Measurements from ENCODE around the gene RASA3. TPM values are rescaled to one million over a fixed set of nuclear protein-coding genes. Genes with fewer than 3 reads are reported as not detected.
"Not testable (repeated sequence)": the region's sequence is repeated elsewhere in the genome, so short reads cannot be mapped to it uniquely, and the experiment has no call there.

Gene RASA3
- total RNA-seq, 2 donors from 2014 or later, result 39.4 to 44.1 TPM

- peak overlapping the region in 1 of 2 donors; percentile 73 for H3K27ac Mint-ChIP-seq
- peaks cover 15 to 16% of the 10 kb centered on the region in 2 donors for H3K36me3 Mint-ChIP-seq
These were observed 137.3 kb downstream of the RASA3 start for GRCh38 chr13:113995051-113995601.

GRCh38 chr13:113992276-113993005 is 140.0 kb downstream of the RASA3 start:
- peaks cover 16 to 28% of the 10 kb centered on the region in 2 donors for H3K36me3 Mint-ChIP-seq
- peaks cover 8 to 12% of the 10 kb centered on the region in 2 donors for H3K9me3 Mint-ChIP-seq
- DNase-seq (ENCODE audit: low spot score in 2 of 2) (no peak), ATAC-seq (no peak)
- H3K27ac Mint-ChIP-seq, result peak overlapping the region in 1 of 2 donors; percentile 15

More at GRCh38 chr13:113995051-113995601, 137.3 kb downstream of the RASA3 start:
- H3K9me3 Mint-ChIP-seq, result peaks cover 0 to 4% of the 10 kb centered on the region in 2 donors
- DNase-seq (ENCODE audit: low spot score in 2 of 2) (no peak), ATAC-seq (no peak)

GRCh38 chr13:113991676-113992179 is 140.7 kb downstream of the RASA3 start:
- Mint-ChIP-seq H3K36me3 (peaks cover 16 to 28% of the 10 kb centered on the region in 2 donors), H3K9me3 (peaks cover 8 to 12% of the 10 kb centered on the region in 2 donors), H3K27ac (no peak overlapping the region)
- no peak for DNase-seq (ENCODE audit: low spot score in 2 of 2)
- ATAC-seq, result no peak

- no peak for DNase-seq (ENCODE audit: low spot score in 2 of 2)
- Mint-ChIP-seq H3K9me3 (peaks cover 8 to 12% of the 10 kb centered on the region in 2 donors), H3K36me3 (peaks cover 16 to 28% of the 10 kb centered on the region in 2 donors)
These were observed 141.2 kb downstream of the RASA3 start for GRCh38 chr13:113991191-113991669.

GRCh38 chr13:113990321-113990837 is 142.0 kb downstream of the RASA3 start:
- Mint-ChIP-seq H3K9me3 (peaks cover 8 to 12% of the 10 kb centered on the region in 2 donors), H3K27ac (peak overlapping the region; percentile 45 to 66), H3K36me3 (peaks cover 16 to 28% of the 10 kb centered on the region in 2 donors)
- ATAC-seq, result peak in 1 of 2 donors; percentile 37
- DNase-seq (ENCODE audit: low spot score in 2 of 2), result no peak

More at GRCh38 chr13:113991191-113991669, 141.2 kb downstream of the RASA3 start:
- no peak for ATAC-seq
- no peak overlapping the region for H3K27ac Mint-ChIP-seq

- DNase-seq (ENCODE audit: low spot score in 2 of 2) (peak in 1 of 2 donors; percentile 30), ATAC-seq (no peak)
- H3K36me3 Mint-ChIP-seq, result peaks cover 16 to 28% of the 10 kb centered on the region in 2 donors
- H3K9me3 Mint-ChIP-seq, result peaks cover 8 to 12% of the 10 kb centered on the region in 2 donors
- H3K27ac Mint-ChIP-seq, result peak overlapping the region; percentile 51 to 66
These were observed 142.7 kb downstream of the RASA3 start for GRCh38 chr13:113989585-113990300.

GRCh38 chr13:113988859-113989258 is 143.6 kb downstream of the RASA3 start:
- H3K9me3 Mint-ChIP-seq, result peaks cover 8 to 12% of the 10 kb centered on the region in 2 donors
- DNase-seq (ENCODE audit: low spot score in 2 of 2); ATAC-seq: not testable (repeated sequence)
- H3K36me3 Mint-ChIP-seq, result peaks cover 16 to 28% of the 10 kb centered on the region in 2 donors
- H3K27ac Mint-ChIP-seq, result peak overlapping the region in 1 of 2 donors; percentile 66

- H3K9me3 Mint-ChIP-seq, result no peaks in the 10 kb centered on the region
- ATAC-seq (no peak), DNase-seq (ENCODE audit: low spot score in 2 of 2) (no peak)
- peak overlapping the region in 1 of 2 donors; percentile 50 for H3K27ac Mint-ChIP-seq
- peaks cover 23 to 24% of the 10 kb centered on the region in 2 donors for H3K36me3 Mint-ChIP-seq
These were observed 150.1 kb downstream of the RASA3 start for GRCh38 chr13:113982296-113982661.

- ATAC-seq, result no peak
- no peaks in the 10 kb centered on the region for H3K9me3 Mint-ChIP-seq
- H3K36me3 Mint-ChIP-seq, result peaks cover 23 to 26% of the 10 kb centered on the region in 2 donors
- DNase-seq (ENCODE audit: low spot score in 2 of 2), result peak in 1 of 2 donors; percentile 47
- H3K27ac Mint-ChIP-seq, result no peak overlapping the region
These were observed 150.7 kb downstream of the RASA3 start for GRCh38 chr13:113981611-113982295.

GRCh38 chr13:113981194-113981605 is 151.2 kb downstream of the RASA3 start:
- ATAC-seq, result no peak

GRCh38 chr13:113980489-113981064 is 151.8 kb downstream of the RASA3 start:
- no peaks in the 10 kb centered on the region for H3K9me3 Mint-ChIP-seq
- peaks cover 23 to 26% of the 10 kb centered on the region in 2 donors for H3K36me3 Mint-ChIP-seq
- ATAC-seq, result no peak
- peak overlapping the region in 1 of 2 donors; percentile 15 for H3K27ac Mint-ChIP-seq
- no peak for DNase-seq (ENCODE audit: low spot score in 2 of 2)

More at GRCh38 chr13:113981194-113981605, 151.2 kb downstream of the RASA3 start:
- peak overlapping the region in 1 of 2 donors; percentile 15 for H3K27ac Mint-ChIP-seq
- no peaks in the 10 kb centered on the region for H3K9me3 Mint-ChIP-seq
- peaks cover 23 to 26% of the 10 kb centered on the region in 2 donors for H3K36me3 Mint-ChIP-seq
- DNase-seq (ENCODE audit: low spot score in 2 of 2), result peak in 1 of 2 donors; percentile 50

GRCh38 chr13:113979791-113980471 is 152.5 kb downstream of the RASA3 start:
- H3K27ac Mint-ChIP-seq, result peak overlapping the region in 1 of 2 donors; percentile 15
- peaks cover 23 to 26% of the 10 kb centered on the region in 2 donors for H3K36me3 Mint-ChIP-seq
- DNase-seq (ENCODE audit: low spot score in 2 of 2) (no peak), ATAC-seq (peak in 1 of 2 donors; percentile 19)
- no peaks in the 10 kb centered on the region for H3K9me3 Mint-ChIP-seq

GRCh38 chr13:113978741-113979481 is 153.5 kb downstream of the RASA3 start:
- peaks cover 23 to 26% of the 10 kb centered on the region in 2 donors for H3K36me3 Mint-ChIP-seq
- DNase-seq (ENCODE audit: low spot score in 2 of 2) (no peak), ATAC-seq (no peak)
- H3K27ac Mint-ChIP-seq, result peak overlapping the region; percentile 14 to 15
- H3K9me3 Mint-ChIP-seq, result no peaks in the 10 kb centered on the region

GRCh38 chr13:113977976-113978375 is 154.4 kb downstream of the RASA3 start:
- Mint-ChIP-seq H3K36me3 (peaks cover 23 to 26% of the 10 kb centered on the region in 2 donors), H3K9me3 (no peaks in the 10 kb centered on the region), H3K27ac (peak overlapping the region in 1 of 2 donors; percentile 50)
- DNase-seq (ENCODE audit: low spot score in 2 of 2) (no peak), ATAC-seq (no peak)

All from activated naive CD4-positive, alpha-beta T cell treated with anti-CD3 and anti-CD28 coated beads, Interleukin-2, amount 50 U/mL, for 72 hours (primary cell).